Measurements from ENCODE around the gene NINL. TPM values are rescaled to one million over a fixed set of nuclear protein-coding genes. Genes with fewer than 3 reads are reported as not detected.

Gene NINL
- total and polyA plus RNA-seq, 2 of the 8 experiments (the other 6 are each of a cell fraction or from before 2014, with no cell fraction given), result 15.3 to 30.0 TPM

DNA sequence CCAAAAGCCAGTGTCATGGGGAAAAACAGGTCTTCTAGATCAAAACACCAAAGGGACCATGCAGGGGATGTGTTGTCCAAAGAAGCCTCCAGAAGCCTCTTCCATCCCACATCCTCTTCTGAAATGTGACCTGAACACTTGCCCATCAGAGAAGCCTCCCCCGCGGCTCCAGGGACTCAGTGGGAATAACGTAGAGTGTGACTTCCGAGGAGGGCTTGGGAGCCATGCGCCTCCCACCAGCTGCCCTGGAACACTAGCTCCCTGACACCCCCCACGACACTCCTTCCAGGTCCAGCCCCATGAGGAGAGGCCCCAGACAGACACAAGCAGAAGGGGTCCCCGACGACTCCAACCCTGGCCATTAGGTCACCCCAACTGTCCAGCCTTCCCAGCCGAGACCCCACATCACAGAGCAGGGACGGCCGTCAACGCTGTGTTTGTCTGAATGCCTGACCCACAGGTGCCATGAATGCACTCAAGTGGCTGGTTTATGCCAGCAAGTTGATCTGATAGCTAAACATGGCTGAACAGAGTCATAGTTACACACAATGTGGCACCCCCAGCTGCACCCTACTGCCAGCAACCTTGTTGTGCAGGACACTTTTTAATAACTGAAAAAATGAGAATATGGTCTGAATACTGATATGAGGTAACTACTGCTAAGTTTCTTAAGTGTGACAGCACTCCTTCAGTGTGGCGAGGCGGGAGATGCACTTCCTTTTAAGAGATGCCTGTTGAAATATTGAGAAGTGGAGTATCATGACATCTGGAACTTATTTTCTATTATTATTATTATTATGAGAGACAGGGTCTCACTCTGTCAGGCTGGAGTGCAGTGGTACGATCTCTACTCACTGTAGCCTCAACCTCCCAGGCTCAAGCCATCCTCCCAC is 119.8 kb downstream of the NINL start (continued):
- TF ChIP-seq, protein P1, sequence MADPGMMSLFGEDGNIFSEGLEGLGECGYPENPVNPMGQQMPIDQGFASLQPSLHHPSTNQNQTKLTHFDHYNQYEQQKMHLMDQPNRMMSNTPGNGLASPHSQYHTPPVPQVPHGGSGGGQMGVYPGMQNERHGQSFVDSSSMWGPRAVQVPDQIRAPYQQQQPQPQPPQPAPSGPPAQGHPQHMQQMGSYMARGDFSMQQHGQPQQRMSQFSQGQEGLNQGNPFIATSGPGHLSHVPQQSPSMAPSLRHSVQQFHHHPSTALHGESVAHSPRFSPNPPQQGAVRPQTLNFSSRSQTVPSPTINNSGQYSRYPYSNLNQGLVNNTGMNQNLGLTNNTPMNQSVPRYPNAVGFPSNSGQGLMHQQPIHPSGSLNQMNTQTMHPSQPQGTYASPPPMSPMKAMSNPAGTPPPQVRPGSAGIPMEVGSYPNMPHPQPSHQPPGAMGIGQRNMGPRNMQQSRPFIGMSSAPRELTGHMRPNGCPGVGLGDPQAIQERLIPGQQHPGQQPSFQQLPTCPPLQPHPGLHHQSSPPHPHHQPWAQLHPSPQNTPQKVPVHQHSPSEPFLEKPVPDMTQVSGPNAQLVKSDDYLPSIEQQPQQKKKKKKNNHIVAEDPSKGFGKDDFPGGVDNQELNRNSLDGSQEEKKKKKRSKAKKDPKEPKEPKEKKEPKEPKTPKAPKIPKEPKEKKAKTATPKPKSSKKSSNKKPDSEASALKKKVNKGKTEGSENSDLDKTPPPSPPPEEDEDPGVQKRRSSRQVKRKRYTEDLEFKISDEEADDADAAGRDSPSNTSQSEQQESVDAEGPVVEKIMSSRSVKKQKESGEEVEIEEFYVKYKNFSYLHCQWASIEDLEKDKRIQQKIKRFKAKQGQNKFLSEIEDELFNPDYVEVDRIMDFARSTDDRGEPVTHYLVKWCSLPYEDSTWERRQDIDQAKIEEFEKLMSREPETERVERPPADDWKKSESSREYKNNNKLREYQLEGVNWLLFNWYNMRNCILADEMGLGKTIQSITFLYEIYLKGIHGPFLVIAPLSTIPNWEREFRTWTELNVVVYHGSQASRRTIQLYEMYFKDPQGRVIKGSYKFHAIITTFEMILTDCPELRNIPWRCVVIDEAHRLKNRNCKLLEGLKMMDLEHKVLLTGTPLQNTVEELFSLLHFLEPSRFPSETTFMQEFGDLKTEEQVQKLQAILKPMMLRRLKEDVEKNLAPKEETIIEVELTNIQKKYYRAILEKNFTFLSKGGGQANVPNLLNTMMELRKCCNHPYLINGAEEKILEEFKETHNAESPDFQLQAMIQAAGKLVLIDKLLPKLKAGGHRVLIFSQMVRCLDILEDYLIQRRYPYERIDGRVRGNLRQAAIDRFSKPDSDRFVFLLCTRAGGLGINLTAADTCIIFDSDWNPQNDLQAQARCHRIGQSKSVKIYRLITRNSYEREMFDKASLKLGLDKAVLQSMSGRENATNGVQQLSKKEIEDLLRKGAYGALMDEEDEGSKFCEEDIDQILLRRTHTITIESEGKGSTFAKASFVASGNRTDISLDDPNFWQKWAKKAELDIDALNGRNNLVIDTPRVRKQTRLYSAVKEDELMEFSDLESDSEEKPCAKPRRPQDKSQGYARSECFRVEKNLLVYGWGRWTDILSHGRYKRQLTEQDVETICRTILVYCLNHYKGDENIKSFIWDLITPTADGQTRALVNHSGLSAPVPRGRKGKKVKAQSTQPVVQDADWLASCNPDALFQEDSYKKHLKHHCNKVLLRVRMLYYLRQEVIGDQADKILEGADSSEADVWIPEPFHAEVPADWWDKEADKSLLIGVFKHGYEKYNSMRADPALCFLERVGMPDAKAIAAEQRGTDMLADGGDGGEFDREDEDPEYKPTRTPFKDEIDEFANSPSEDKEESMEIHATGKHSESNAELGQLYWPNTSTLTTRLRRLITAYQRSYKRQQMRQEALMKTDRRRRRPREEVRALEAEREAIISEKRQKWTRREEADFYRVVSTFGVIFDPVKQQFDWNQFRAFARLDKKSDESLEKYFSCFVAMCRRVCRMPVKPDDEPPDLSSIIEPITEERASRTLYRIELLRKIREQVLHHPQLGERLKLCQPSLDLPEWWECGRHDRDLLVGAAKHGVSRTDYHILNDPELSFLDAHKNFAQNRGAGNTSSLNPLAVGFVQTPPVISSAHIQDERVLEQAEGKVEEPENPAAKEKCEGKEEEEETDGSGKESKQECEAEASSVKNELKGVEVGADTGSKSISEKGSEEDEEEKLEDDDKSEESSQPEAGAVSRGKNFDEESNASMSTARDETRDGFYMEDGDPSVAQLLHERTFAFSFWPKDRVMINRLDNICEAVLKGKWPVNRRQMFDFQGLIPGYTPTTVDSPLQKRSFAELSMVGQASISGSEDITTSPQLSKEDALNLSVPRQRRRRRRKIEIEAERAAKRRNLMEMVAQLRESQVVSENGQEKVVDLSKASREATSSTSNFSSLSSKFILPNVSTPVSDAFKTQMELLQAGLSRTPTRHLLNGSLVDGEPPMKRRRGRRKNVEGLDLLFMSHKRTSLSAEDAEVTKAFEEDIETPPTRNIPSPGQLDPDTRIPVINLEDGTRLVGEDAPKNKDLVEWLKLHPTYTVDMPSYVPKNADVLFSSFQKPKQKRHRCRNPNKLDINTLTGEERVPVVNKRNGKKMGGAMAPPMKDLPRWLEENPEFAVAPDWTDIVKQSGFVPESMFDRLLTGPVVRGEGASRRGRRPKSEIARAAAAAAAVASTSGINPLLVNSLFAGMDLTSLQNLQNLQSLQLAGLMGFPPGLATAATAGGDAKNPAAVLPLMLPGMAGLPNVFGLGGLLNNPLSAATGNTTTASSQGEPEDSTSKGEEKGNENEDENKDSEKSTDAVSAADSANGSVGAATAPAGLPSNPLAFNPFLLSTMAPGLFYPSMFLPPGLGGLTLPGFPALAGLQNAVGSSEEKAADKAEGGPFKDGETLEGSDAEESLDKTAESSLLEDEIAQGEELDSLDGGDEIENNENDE (IDR thresholded peaks at IDR 0.05; ENCODE audit: insufficient replicate concordance, low read length), result no peak
- no peak for TF ChIP-seq TEAD4 (IDR thresholded peaks at IDR 0.05; ENCODE audit: low read depth, low read length)
